Activated CD8-positive, alpha-beta memory T cell treated with anti-CD3 and anti-CD28 coated beads, Interleukin-2, amount 50 U/mL, for 4 hours (primary cell): ENCODE measurements around the gene LIPF.
"Not testable (repeated sequence)": the region's sequence is repeated elsewhere in the genome, so short reads cannot be mapped to it uniquely, and the experiment has no call there.

ENCODE experiments used
- DNase-seq: peaks from one replicate; pipeline ENCODE4 v3.0.0-alpha.2; 2020

The LIPF gene, protein sequence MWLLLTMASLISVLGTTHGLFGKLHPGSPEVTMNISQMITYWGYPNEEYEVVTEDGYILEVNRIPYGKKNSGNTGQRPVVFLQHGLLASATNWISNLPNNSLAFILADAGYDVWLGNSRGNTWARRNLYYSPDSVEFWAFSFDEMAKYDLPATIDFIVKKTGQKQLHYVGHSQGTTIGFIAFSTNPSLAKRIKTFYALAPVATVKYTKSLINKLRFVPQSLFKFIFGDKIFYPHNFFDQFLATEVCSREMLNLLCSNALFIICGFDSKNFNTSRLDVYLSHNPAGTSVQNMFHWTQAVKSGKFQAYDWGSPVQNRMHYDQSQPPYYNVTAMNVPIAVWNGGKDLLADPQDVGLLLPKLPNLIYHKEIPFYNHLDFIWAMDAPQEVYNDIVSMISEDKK

DNA sequence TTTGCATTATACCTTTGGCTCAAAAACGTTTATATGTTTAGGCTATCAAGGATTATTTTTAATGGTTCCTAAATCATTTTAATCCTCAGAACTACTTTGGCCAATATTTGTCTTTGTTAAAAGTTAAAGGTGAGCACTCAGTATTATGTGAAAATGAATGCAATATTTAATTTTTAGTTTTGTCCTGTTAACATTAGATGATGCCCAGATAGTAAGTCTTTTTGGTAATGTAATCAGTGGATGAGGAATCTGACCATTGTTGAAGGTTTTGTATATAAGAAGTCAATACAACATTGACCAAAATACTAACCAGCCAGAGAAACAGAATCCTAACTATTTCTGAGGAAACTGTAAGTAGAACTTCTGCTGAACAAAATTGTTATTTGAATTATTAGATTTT, at the start of gene LIPF:
TSS of gene LIPF (plus strand) at position 301 of the 400 bp plus-strand sequence. CDS start 2,856 bp downstream, outside the sequence.
- no peak for DNase-seq

GRCh38 chr10:88616250-88616977, 47.8 kb upstream of the LIPF start:
- no peak for DNase-seq

DNA sequence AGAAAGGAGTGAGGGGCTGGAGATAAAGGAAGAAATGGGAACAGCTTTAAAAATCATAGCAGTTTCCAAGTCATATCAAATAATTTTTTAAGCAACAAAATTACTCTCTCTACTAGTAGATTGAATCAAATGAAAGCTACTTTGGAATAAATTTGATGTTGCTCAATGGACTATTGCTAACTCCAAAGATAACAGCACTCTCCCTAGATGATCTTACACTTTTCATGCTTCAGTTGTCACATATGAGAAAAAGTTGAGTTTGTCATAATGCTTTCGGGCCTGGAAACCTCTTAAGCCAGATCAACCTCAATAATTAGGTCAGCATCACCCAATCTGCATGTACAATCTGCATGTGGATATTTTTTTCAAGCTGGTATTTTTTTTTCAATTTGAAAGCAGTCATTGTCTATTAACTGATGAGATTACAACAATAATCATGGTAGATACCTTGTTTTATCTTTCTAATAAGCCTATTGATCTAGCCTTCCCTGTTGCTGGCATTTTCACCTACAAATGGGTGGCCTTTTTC, 46.4 kb upstream of the LIPF start:
- no peak for DNase-seq

GRCh38 chr10:88618496-88618895, 45.7 kb upstream of the LIPF start:
- DNase-seq: no peak

- DNase-seq: no peak
Measured at GRCh38 chr10:88620441-88620840, 43.8 kb upstream of the LIPF start.

GRCh38 chr10:88623835-88624234, 40.4 kb upstream of the LIPF start:
- DNase-seq: no peak

DNA sequence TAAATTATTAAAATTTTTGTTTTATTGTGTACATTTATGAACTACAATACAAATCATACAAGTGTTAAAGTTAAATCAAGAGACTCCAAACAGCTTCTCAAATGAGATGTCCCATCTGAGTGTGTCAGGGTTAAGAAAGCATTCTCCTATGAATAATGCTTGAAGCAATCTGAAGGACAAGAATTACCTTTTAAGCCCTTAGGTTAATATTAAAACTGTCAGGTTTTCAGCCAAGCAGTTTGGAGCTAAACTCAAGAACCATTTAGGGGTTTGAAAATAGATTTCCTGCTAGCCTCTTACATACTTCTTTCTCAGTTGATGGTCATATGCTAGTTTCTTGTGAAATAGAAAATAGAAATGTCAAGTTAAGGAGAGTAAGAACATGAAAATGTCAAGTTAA, 39.4 kb upstream of the LIPF start:
- no peak for DNase-seq

GRCh38 chr10:88640186-88640585, 24.1 kb upstream of the LIPF start:
- DNase-seq: no peak

DNA sequence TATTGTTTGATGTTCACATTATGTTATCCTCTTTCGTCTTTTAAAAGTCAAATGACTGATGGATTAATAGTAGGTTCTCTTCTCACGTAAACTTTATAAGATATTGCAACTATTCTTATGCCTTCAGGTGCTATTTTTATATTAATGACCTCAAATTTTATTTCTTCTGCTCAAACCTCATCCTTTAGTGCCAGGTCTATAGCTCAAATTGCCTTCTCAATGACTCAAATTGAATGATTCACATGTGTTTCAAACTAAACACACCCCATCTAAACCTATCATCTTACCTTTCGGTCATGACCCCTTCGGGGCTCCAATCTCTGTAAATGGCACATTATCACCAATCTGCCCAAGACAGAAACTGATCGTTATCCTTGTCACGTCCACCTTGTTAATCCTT, 22.0 kb upstream of the LIPF start:
- no peak for DNase-seq

DNA sequence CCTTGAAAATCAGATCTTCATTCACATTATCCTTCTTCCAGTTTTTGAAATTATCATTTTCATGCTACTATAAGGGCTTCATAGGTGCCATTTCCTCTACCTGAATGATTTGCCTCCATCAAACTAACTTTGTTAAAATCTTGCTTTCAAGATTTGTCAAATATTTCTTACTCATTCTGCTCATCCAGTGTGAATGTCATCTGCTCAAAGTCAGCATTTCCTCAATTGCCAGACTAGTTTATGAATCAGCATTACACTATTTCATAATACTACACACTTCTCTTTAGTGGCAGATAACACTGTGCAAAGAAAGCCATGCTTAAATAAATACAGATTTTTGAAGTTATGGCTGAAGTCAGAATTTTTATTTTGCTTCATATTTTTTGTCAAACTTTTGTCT, 21.3 kb upstream of the LIPF start:
- DNase-seq: no peak

GRCh38 chr10:88647061-88647615, 17.1 kb upstream of the LIPF start:
- no peak for DNase-seq

- no peak for DNase-seq
Measured at GRCh38 chr10:88651101-88651551, 13.1 kb upstream of the LIPF start.

GRCh38 chr10:88652616-88653015, 11.6 kb upstream of the LIPF start:
- DNase-seq: no peak

DNA sequence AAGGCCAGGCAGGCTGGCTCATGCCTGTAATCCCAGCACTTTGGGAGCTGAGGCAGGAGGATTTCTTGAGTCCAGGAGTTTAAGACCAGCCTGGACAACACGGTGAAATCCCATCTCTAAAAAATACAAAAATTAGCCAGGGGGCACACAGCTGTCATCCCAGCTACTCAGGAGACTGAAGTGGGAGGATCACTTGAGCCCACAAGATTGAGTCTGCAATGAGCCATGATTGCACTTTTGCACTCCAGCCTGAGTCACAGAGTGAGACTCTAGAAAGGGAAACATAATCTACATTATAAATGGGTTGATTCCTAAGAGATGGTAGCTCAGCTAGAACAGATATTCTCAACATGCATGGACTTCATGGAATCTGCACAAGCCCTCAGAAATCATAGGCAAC, 6.3 kb upstream of the LIPF start:
- no peak for DNase-seq

DNA sequence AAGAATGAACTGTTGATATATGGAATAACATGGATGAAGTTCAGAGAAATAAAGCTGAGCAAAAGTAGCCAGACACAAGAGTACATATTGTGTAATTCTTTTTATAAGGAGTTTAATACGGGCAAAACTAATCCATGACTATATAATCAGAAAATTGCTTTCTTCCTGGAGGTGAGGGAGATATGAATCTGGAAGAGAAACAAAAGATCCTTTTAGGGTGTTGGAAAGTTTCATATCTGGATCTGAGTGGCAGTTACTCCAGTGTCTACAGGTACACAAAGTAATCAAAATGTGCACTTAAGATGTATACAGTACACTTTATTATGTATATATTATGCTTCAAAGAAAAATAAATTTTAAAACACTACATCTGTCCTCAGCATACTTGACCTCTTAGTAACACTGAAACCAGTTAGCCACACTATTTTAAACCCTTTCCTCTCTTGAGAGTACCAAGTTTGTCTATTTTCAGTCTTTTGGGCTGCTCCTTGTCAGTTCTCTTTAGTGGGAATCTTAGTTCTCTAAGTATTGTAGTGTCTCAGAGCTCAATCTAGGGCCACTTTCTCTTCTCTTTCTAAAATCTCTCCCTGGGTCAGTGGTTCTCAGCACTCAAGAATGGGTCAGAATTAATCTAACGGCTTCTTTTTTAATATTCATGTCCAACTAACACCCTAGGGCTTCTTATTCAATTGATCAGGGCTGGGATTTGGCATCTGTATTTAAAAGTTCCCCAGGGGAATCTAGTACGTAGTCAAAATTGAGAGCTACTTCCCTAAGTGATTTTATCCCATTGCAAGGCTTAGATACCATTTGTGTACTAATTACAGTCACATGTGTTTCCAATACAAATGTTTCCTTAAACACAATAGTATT, 4.3 kb upstream of the LIPF start:
- no peak for DNase-seq

GRCh38 chr10:88660598-88660884, 3.7 kb upstream of the LIPF start:
- DNase-seq: no peak

- DNase-seq: no peak
Measured at GRCh38 chr10:88661018-88661417, 3.2 kb upstream of the LIPF start.

DNA sequence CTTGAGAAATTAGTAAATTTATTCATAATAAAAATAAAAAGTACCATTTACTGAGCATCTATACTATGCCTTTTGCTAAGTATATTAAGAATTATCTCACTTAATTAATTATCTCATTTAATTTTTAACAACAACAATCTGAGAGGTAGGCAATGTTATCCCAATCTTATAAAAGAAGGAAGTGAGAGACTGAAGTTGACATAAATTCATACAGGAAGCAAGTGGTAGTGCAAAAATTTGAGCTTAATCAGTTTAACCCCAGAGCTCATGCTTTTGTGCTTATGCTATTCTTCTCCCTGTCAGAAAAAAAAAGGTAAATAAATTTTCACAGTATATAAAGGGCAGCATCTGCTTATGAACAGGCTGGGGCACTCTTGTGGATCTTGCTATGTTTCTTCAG, 2.7 kb upstream of the LIPF start:
- no peak for DNase-seq

DNA sequence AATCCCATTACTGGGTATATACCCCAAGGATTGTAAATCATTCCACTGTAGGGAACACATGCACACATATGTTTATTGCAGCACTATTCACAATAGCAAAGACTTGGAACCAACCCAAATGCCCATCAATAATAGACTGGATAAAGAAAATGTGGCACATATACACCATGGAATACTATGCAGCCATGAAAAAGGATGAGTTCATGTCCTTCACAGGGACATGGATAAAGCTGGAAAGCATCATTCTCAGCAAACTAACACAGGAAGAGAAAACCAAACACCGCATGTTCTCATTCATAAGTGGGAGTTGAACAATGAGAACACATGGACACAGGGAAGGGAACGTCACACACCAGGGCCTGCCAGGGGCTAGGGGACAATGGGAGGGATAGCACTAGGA, 1.1 kb upstream of the LIPF start:
- DNase-seq: not testable (repeated sequence)

DNA sequence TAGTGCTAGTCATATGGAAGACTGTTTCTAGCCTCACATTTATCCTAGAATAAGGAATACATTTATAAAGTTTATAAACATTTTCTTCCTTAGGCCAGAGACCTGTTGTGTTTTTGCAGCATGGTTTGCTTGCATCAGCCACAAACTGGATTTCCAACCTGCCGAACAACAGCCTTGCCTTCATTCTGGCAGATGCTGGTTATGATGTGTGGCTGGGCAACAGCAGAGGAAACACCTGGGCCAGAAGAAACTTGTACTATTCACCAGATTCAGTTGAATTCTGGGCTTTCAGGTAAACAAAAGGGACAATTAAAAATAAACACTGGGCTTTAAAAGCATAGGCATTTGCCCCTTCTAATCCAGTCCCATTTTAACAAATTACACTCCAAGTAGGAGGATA, 4.2 kb downstream of the LIPF start:
- no peak for DNase-seq

DNA sequence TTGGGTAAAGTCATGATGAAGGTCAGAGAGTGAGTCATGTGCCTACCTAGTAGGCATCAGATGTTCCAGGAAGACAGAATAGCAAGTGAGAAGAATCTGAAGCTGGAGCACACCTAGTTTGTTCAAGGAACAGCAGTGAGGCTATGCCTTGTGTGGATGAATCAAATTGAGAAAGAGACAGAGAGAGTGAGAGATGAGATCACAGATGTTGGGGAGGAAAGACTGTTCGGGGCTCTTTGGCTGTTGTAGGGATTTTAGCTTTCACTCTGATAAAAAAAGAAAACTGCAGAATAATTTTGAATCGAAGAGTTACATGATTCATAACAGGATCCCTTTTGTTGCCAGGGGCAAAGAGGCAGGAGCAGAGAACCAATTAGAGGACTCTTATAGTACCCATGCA, 6.3 kb downstream of the LIPF start:
- DNase-seq: no peak

DNA sequence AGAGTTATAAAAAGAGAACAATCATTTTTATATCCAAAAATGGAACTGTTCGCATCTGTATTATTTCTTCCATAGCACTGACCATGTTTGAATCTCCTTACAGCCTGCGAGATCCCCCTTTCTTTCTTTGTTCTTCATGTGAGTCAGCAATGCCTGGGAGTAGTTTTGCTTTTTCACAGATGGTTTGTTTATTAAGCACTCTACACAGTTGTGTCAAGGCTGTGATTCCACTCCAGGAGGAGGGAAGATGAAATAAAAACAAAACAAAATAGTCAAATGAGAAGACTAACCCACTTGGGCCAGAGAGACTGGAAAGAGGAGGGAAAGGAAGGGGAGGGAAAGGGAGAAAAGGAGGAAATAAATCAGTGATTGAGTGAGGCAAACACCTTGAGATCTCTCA, 7.8 kb downstream of the LIPF start:
- DNase-seq: no peak
